GM12872 (cell line): ENCODE data around the gene TBK1.

Experiments used
- CTCF ChIP-seq: IDR thresholded peaks from 3 replicates; pipeline ENCODE4 v1.5.1; 2011; ENCODE audit warnings: low read depth, mild to moderate bottlenecking, low read length, moderate library complexity; ENCODE audit not compliant: insufficient read depth

The TBK1 gene

GRCh38 chr12:64534672-64535199 lies 82.8 kb downstream of the TBK1 start:
- no peak for TF ChIP-seq CTCF

- no peak for TF ChIP-seq CTCF
These were observed 86.2 kb downstream of the TBK1 start for GRCh38 chr12:64538121-64538520.

- no peak for TF ChIP-seq CTCF
These were observed 92.6 kb downstream of the TBK1 start for GRCh38 chr12:64544371-64545080.

GRCh38 chr12:64545081-64545382 lies 93.1 kb downstream of the TBK1 start:
- no peak for TF ChIP-seq CTCF

GRCh38 chr12:64549108-64549507 lies 97.2 kb downstream of the TBK1 start:
- TF ChIP-seq CTCF = no peak

GRCh38 chr12:64550755-64551154 lies 98.8 kb downstream of the TBK1 start:
- no peak for TF ChIP-seq CTCF

- no peak for TF ChIP-seq CTCF
These were observed 99.8 kb downstream of the TBK1 start for GRCh38 chr12:64551676-64552075.
